H9 (cell line): ENCODE data around the gene GIPC3. TPM values are rescaled to one million over a fixed set of nuclear protein-coding genes. Genes with fewer than 3 reads are reported as not detected.

Source experiments
- DNase-seq: peaks from one replicate; pipeline ENCODE4 v3.0.0-alpha.2; 2017
- H2AFZ ChIP-seq: one replicate; pipeline ENCODE4 v1.6.1; 2013; ENCODE audit warnings: mild to moderate bottlenecking, low read length, control low read depth, moderate library complexity
- H2AK5ac ChIP-seq: 2 replicates; pipeline ENCODE4 v1.6.1; 2013; ENCODE audit warnings: low read length, control low read depth, mixed read lengths; ENCODE audit not compliant: insufficient read length
- H2BK120ac ChIP-seq: one replicate; pipeline ENCODE4 v1.6.1; 2013; ENCODE audit warnings: low read depth, mild to moderate bottlenecking, low read length, control low read depth, inconsistent platforms; ENCODE audit not compliant: poor library complexity, severe bottlenecking
- H2BK12ac ChIP-seq: 2 replicates; pipeline ENCODE4 v1.6.1; 2013; ENCODE audit warnings: low read length, control low read depth, mixed read lengths, low read depth; ENCODE audit not compliant: insufficient read length
- H2BK15ac ChIP-seq: 2 replicates; pipeline ENCODE4 v1.6.1; 2013; ENCODE audit warnings: low read depth, low read length, control low read depth
- H2BK20ac ChIP-seq: one replicate; pipeline ENCODE4 v1.6.1; 2013; ENCODE audit warnings: low read depth, mild to moderate bottlenecking, low read length, control low read depth, inconsistent platforms; ENCODE audit not compliant: poor library complexity, severe bottlenecking
- H2BK5ac ChIP-seq: 2 replicates; pipeline ENCODE4 v1.6.1; 2013; ENCODE audit warnings: low read length, control low read depth, mixed read lengths; ENCODE audit not compliant: insufficient read length
- H3K14ac ChIP-seq: 2 replicates; pipeline ENCODE4 v1.6.1; 2013; ENCODE audit warnings: low read length, control low read depth; ENCODE audit not compliant: insufficient read depth
- H3K18ac ChIP-seq: 2 replicates; pipeline ENCODE4 v1.6.1; 2013; ENCODE audit warnings: low read depth, mild to moderate bottlenecking, mixed read lengths, low read length, control low read depth; ENCODE audit not compliant: insufficient read length
- H3K23ac ChIP-seq: 2 replicates; pipeline ENCODE4 v1.6.1; 2013; ENCODE audit warnings: low read length, control low read depth, mixed read lengths, low read depth; ENCODE audit not compliant: insufficient read length
- H3K23me2 ChIP-seq: 2 replicates; pipeline ENCODE4 v1.6.1; 2013; ENCODE audit warnings: low read depth, mild to moderate bottlenecking, mixed read lengths, low read length, control low read depth; ENCODE audit not compliant: insufficient read length, poor library complexity, severe bottlenecking
- H3K27ac ChIP-seq: 2 replicates; pipeline ENCODE4 v1.5.1; 2013; ENCODE audit warnings: low read length, control low read depth, mixed read lengths, low read depth; ENCODE audit not compliant: insufficient read length
- H3K27me3 ChIP-seq: 2 replicates; pipeline ENCODE4 v1.6.1; 2013; ENCODE audit warnings: low read length, control low read depth, inconsistent platforms; ENCODE audit not compliant: insufficient read depth
- H3K4ac ChIP-seq: 2 replicates; pipeline ENCODE4 v1.6.1; 2013; ENCODE audit warnings: low read depth, mild to moderate bottlenecking, control low read depth, inconsistent platforms, low read length, moderate library complexity
- H3K4me1 ChIP-seq: 2 replicates; pipeline ENCODE4 v1.6.1; 2013; ENCODE audit warnings: low read length, control low read depth, inconsistent platforms; ENCODE audit not compliant: insufficient read depth
- H3K4me2 ChIP-seq: 2 replicates; pipeline ENCODE4 v1.6.1; 2013; ENCODE audit warnings: low read length, control low read depth, mixed read lengths; ENCODE audit not compliant: insufficient read length, insufficient read depth
- H3K56ac ChIP-seq: 2 replicates; pipeline ENCODE4 v1.6.1; 2013; ENCODE audit warnings: low read depth, mild to moderate bottlenecking, mixed read lengths, low read length, control low read depth; ENCODE audit not compliant: insufficient read length
- H3K79me1 ChIP-seq: 2 replicates; pipeline ENCODE4 v1.6.1; 2013; ENCODE audit warnings: low read depth, mild to moderate bottlenecking, moderate library complexity, low read length, control low read depth, inconsistent platforms; ENCODE audit not compliant: insufficient read depth, poor library complexity, severe bottlenecking
- H3K79me2 ChIP-seq: 2 replicates; pipeline ENCODE4 v1.6.1; 2013; ENCODE audit warnings: low read length, control low read depth, inconsistent platforms; ENCODE audit not compliant: insufficient read depth
- H3K9ac ChIP-seq: 2 replicates; pipeline ENCODE4 v1.6.1; 2013; ENCODE audit warnings: low read length, control low read depth, mixed read lengths; ENCODE audit not compliant: insufficient read length; ENCODE audit errors: extremely low read depth
- H3K9me3 ChIP-seq: one replicate; pipeline ENCODE4 v1.6.1; 2013; ENCODE audit warnings: low read depth, low read length, inconsistent platforms; ENCODE audit not compliant: control insufficient read depth
- H3T11ph ChIP-seq: one replicate; pipeline ENCODE4 v1.6.1; 2013; ENCODE audit warnings: mild to moderate bottlenecking, low read length, control low read depth, inconsistent platforms
- H4K20me1 ChIP-seq: one replicate; pipeline ENCODE4 v1.6.1; 2013; ENCODE audit not compliant: control insufficient read depth, insufficient read length, insufficient read depth
- H4K5ac ChIP-seq: 2 replicates; pipeline ENCODE4 v1.6.1; 2013; ENCODE audit warnings: low read depth, mild to moderate bottlenecking, mixed read lengths, low read length, control low read depth; ENCODE audit not compliant: insufficient read length
- H4K8ac ChIP-seq: replicated peaks from 2 replicates; pipeline ENCODE4 v1.6.1; 2013; ENCODE audit warnings: low read length, control low read depth, mixed read lengths, low read depth; ENCODE audit not compliant: insufficient read length
- H4K91ac ChIP-seq: 2 replicates; pipeline ENCODE4 v1.6.1; 2013; ENCODE audit warnings: low read depth, mild to moderate bottlenecking, moderate library complexity, mixed read lengths, low read length, control low read depth; ENCODE audit not compliant: insufficient read length
- H3K27ac Mint-ChIP-seq, 3 experiments: 2 replicates in 2 of 3; 3 replicates in 1 of 3; pipeline ENCODE4 v1.8.0; 2020 to 2021; ENCODE audit warnings: mixed read lengths in 3 of 3, mild to moderate bottlenecking in 1 of 3, moderate library complexity in 1 of 3
- H3K27me3 Mint-ChIP-seq: 2 replicates; pipeline ENCODE4 v1.8.0; 2021; ENCODE audit warnings: low read depth, mild to moderate bottlenecking, moderate library complexity, mixed read lengths
- H3K36me3 Mint-ChIP-seq, 3 experiments: 2 replicates in 2 of 3; 3 replicates in 1 of 3; pipeline ENCODE4 v1.8.0; 2020 to 2021; ENCODE audit warnings: low read depth in 3 of 3, mixed read lengths in 3 of 3; ENCODE audit not compliant: insufficient read depth in 1 of 3
- H3K4me1 Mint-ChIP-seq, 2 experiments: 2 replicates each; pipeline ENCODE4 v1.8.0; 2020; ENCODE audit warnings: mixed read lengths in 2 of 2
- H3K4me3 Mint-ChIP-seq, 2 experiments: 2 replicates in 1 of 2; 3 replicates in 1 of 2; pipeline ENCODE4 v1.8.0; 2020 to 2021; ENCODE audit warnings: mild to moderate bottlenecking in 2 of 2, mixed read lengths in 2 of 2, moderate library complexity in 1 of 2
- H3K9me3 Mint-ChIP-seq, 2 experiments: 2 replicates in 1 of 2; 3 replicates in 1 of 2; pipeline ENCODE4 v1.8.0; 2020; ENCODE audit warnings: mild to moderate bottlenecking in 2 of 2, mixed read lengths in 2 of 2, moderate library complexity in 1 of 2
- CTCF ChIP-seq: fragments of 200-600 bp; sonication (generic); conservative IDR thresholded peaks from 3 replicates; pipeline ENCODE4 v1.8.0; 2021; ENCODE audit warnings: antibody characterized with exemption, mild to moderate bottlenecking
- WGBS: extraction: QIAGEN DNeasy Blood & Tissue Kit; methylation state at CpG from one replicate; pipeline ENCODE4 v1.1.7; 2013; ENCODE audit warnings: missing lambda C conversion rate, low lambda C conversion rate, mixed read lengths; ENCODE audit not compliant: insufficient read length; ENCODE audit errors: extremely low coverage; 5-methylcytosine and 5-hydroxymethylcytosine counted together
- total RNA-seq: library from RNA; stranded (reverse); gene quantifications from 2 replicates; pipeline ENCODE4 v1.2.1, GENCODE V29; 2021

The GIPC3 gene
- total RNA-seq, 1 experiment from 2014 or later: 1.6 TPM

GRCh38 chr19:3638208-3639193, 53.2 kb downstream of the GIPC3 start:
- Histone ChIP-seq H3K4me1 (no peaks in the 10 kb centered on the region), H2BK5ac (no peak overlapping the region), H3K18ac (no peak overlapping the region), H3K27me3 (no peaks in the 10 kb centered on the region), H2BK12ac (no peak overlapping the region), H3K79me1 (no peaks in the 10 kb centered on the region), H4K91ac (no peak overlapping the region), H3K4ac (no peak overlapping the region), H3T11ph (no peak overlapping the region), H3K23me2 (no peaks in the 10 kb centered on the region), H4K8ac (no peak overlapping the region), H3K9ac (no peak overlapping the region), H2BK20ac (no peak overlapping the region), H3K79me2 (no peaks in the 10 kb centered on the region), H3K56ac (no peak overlapping the region), H2AK5ac (no peak overlapping the region), H3K27ac (no peak overlapping the region), H2AFZ (no peak overlapping the region), H2BK15ac (no peak overlapping the region), H3K4me2 (no peak overlapping the region), H3K14ac (no peak overlapping the region; the same call in 1 of the 2 replicates), H3K9me3 (no peaks in the 10 kb centered on the region), H2BK120ac (no peak overlapping the region), H4K20me1 (no peaks in the 10 kb centered on the region), H3K23ac (no peak overlapping the region), H4K5ac (no peak overlapping the region)
- no peak for TF ChIP-seq CTCF
- Mint-ChIP-seq H3K36me3 (peaks cover 8 to 31% (median 26%) of the 10 kb centered on the region in 3 experiments; a peak in 6 of 7 replicates), H3K9me3 (no peaks in the 10 kb centered on the region), H3K4me3 (no peak overlapping the region), H3K27ac (no peak overlapping the region), H3K4me1 (no peaks in the 10 kb centered on the region), H3K27me3 (no peaks in the 10 kb centered on the region)
- no peak for DNase-seq
- WGBS: no CpG with 5 or more reads among the region's 55 CpGs
